Hepatocyte (in vitro differentiated cells): Measurements from ENCODE around the gene TMEM121.

Experiments
- CTCF ChIP-seq: fragments of 200-600 bp; sonication (generic); IDR thresholded peaks from 2 replicates; pipeline ENCODE4 v1.5.1; 2016; ENCODE audit warnings: antibody characterized with exemption, mild to moderate bottlenecking; ENCODE audit not compliant: poor library complexity
- EZH2 ChIP-seq: fragments of 200-600 bp; sonication (generic); IDR thresholded peaks from 2 replicates; pipeline ENCODE4 v1.6.1; 2016; ENCODE audit warnings: antibody characterized with exemption, mild to moderate bottlenecking, borderline replicate concordance
- EZH2phosphoT487 ChIP-seq: fragments of 200-600 bp; sonication (generic); IDR thresholded peaks from one replicate; pipeline ENCODE4 v1.6.1; 2018; ENCODE audit warnings: antibody characterized with exemption, mild to moderate bottlenecking, low read depth, moderate library complexity; ENCODE audit not compliant: unreplicated experiment, severe bottlenecking

GRCh38 chr14:105500726-105501101, 25.7 kb upstream of the TMEM121 start:
- TF ChIP-seq CTCF (no peak), EZH2 (no peak), EZH2phosphoT487 (no peak)
